ENCODE data around the gene SMIM24. TPM values are rescaled to one million over a fixed set of nuclear protein-coding genes. Genes with fewer than 3 reads are reported as not detected.
"Not testable (repeated sequence)": the region's sequence is repeated elsewhere in the genome, so short reads cannot be mapped to it uniquely, and the experiment has no call there.

The SMIM24 gene
- total RNA-seq, 1 donor from 2014 or later = not detected

DNA sequence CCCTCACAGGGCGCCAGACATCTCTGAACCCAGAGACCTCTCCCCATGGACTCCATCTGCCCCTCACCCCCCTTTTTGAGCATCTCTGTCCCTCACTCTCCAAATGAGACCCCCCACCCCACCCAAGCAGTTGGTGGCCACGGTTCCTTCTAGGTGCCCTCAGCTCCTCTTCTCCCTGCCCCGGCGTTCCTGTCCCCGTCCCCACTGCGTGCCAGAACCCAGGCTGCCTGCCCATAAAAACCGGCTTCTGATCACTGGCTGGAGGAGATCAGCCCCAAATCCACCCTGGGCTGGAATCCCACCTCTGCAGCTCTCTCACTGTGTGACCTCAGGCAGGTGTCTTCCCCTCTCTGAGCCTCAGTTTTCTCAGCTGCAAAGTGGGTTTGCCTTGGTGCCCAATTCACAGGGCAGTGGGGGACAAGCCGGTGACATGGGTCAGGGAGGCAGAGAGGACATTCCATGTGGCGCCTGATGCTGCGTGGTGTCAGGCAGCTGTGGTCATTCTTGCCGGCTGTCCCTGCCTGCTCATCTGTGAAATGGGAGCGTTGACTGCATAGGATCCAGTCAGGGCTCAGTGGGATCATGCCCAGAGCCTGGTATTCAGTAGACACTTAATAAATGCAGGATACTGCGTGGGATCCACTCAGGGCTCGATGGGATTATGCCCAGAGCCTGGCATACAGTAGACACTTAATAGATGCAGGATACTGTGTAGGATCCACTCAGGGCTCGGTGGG, 25.5 kb downstream of the SMIM24 start:
- DNase-seq = no peak

GRCh38 chr19:3453840-3454239, 26.5 kb downstream of the SMIM24 start:
- no peak for DNase-seq

GRCh38 chr19:3452942-3453214, 27.4 kb downstream of the SMIM24 start:
- not testable (repeated sequence) for DNase-seq

GRCh38 chr19:3452171-3452941, 28.0 kb downstream of the SMIM24 start:
- no peak for DNase-seq

DNA sequence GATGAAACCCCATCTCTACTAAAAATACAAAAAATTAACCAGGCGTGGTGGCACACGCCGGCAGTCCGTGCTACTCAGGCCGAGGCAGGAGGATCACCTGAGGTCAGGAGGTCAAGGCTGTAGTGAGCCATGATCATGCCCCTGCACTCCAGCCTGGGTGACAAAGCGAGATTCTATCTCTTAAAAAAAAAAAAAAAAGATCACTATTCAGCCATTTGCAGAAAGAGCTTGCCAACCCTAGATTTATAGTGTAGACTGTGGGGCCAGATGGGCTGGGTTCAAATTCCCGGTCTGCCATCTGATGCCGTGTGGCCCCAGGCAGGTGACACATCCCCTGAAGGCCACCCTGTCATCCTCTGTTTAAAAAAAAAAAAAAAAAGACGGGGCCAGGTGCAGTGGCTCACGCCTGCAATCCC, 28.9 kb downstream of the SMIM24 start:
- no peak for DNase-seq

GRCh38 chr19:3450796-3451411, 29.4 kb downstream of the SMIM24 start:
- peak; percentile 99 for DNase-seq

DNA sequence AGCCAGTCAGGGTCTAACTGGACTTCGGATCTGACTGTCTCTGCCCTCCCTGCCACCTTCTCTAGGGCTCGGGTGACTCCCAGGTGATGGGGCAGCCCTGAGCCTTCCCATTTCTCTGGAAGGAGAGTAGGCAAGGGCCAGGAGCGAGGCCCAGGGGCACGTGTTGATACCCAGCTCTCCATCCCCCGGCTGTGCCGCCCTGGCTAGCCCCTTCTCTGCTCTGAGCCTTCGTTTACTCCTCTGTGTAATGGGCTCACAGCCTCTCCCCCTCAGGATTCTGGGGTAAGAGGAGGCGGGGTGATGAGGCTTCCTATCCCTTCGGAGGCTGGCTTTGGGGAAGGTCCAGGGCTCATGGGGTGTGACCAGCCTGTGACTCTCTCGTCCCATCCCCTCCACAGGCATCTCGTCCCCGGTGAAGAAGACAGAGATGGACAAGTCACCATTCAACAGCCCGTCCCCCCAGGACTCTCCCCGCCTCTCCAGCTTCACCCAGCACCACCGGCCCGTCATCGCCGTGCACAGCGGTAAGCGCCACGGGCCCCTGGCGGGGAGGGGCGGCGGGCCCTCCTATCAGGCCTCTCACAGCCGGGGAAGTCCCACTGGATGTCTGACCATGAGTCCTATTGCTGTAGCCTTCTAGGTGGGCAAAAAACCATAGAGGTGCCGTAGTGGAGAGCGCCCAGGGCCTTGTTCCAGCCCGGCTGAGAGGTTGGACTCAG, 31.6 kb downstream of the SMIM24 start:
- no peak for DNase-seq

DNA sequence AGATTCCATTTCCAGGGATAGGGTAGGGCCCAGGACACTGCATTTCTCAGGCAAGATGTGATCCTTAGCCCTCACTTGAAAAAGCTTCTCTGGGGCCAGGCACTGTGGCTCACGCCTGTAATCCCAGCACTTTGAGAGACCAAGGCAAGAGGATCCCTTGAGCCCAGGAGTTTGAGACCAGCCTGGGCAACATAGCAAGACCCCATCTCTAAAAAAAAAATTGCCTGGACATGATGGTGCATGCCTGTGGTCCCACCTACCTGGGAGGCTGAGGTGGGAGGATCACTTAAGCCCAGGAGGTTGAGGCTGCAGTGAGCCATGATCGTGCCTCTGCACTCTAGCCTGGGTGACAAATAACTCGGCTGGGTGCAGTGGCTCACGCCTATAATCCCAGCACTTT, 33.7 kb downstream of the SMIM24 start:
- not testable (repeated sequence) for DNase-seq

DNA sequence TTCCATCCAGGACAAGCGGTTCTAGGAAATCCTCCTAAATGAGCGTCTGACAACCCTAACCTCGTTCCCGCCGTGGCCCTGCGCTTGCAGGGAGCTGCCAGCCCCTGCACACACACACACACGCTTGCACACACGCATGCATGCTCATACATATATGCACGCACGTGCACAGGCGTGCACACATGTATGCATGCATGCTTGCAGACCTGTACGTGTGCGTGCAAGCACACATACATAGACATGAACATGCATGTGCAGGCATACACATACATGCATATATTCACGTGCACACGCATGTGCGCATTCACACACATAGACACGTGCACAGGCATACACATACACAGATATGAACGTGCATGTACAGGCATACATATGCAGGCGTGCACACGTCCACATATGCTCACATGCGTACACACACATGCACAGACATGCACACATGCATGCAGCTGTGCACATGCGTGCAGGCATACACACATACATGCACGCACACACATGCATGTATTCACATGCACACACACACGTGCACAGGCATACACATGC, 35.6 kb downstream of the SMIM24 start:
- DNase-seq = no peak

DNA sequence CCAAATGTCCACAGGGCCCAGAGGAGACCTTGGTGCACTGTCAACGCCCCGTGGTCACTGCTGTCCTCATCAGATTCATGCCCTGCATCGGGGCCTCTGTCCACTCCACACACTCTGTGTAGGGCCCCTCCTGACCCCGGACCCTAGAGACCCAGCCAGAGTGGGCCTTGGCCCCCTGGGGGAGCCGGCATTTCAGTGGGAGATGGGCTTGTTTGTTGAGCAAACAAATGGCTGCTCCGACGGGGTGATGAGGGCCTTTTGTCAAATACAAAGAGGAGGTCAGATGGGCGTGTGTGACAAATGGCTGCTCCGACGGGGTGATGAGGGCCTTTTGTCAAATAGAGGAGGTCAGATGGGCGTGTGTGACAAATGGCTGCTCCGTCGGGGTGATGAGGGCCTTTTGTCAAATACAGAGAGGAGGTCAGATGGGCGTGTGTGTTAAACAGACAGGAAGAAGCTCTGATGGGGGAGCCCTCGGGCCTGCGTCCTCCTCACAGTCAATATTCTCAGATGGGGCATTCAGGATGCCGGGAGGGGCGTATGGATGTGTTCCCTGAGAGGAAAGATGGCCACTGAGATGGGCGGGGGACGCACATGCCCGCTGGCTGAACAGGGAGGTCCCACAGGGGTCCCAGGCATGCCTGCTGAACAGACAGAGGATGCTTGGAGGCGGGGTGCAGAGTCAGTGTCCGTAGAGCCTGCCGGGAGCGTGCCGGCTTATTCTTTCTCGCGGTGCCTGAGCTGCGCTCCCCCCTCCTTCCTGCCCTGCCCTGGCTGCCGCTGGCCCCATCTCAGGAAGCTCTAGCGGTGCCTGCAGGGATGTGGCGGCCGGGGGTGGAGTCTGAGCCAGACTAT, 36.3 kb downstream of the SMIM24 start:
- peak; percentile 82 for DNase-seq

GRCh38 chr19:3442487-3443071, 37.7 kb downstream of the SMIM24 start:
- no peak for DNase-seq

- DNase-seq = no peak
These were observed 38.4 kb downstream of the SMIM24 start for GRCh38 chr19:3441986-3442329.

DNA sequence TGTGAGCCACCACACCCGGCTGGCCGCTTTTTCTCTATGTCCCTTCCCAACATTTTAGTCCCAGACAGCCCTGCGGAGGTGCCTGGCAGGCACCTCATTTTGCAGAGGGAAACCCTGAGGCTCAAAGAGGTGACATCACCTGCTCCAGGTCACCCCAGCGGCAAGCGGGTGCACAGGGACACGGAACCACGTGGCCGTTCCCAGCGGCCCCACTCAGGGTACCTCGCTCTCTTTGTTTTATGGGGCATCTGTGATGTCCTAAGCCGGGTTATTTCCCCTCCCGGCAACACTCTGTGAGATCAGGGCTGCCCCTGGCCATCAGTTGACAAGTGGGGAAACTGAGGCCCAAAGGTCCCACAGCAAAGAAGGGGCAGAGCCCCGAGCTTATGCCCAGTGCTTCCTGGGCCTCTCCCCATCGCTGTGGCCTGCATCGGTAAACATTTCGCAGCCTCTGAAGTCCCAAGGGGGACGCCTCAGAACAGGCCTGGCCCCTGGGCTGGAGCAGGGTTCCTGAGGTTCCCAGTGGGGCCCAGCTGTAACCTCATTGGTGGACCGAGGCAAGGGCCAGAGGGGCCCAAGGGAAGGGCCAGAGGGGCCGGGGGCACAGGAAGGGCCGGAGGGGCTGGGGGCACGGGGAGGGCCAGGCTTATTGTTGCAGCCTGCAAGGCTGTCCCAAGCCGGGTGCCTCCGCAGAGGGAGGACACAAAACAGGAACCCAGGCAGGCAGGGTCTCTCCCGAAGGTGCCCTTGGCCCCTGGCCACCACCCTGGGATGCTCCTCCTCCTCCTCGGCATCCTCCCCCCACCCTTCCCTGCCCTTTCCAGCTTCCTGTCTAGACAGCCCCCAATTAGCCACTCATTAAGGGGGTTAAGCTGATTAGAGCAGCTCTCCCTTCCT, 39.0 kb downstream of the SMIM24 start:
- no peak for DNase-seq

DNA sequence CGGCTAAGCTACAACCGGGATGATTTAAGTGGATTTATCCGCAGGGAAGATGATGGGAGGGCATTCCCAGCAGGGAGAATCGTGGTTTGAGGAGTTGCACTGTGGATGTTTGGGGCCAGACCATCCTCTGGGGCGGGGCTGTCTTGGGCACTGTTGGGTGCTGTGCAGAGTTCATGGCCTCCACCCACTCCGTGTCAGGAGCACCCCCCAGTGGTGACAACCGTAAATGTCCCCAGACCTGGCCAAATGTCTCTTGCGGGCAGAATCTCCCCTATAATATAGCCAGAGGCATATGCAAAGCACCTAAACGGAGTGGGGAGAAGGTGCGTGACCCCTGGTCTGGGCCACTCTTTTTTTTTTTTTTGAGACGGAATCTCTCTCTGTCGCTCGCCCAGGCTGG, 40.2 kb downstream of the SMIM24 start:
- DNase-seq = peak; percentile 59

- DNase-seq = peak; percentile 98
These were observed 45.4 kb downstream of the SMIM24 start for GRCh38 chr19:3434630-3435553.

GRCh38 chr19:3433805-3434540, 46.4 kb downstream of the SMIM24 start:
- DNase-seq = no peak

DNA sequence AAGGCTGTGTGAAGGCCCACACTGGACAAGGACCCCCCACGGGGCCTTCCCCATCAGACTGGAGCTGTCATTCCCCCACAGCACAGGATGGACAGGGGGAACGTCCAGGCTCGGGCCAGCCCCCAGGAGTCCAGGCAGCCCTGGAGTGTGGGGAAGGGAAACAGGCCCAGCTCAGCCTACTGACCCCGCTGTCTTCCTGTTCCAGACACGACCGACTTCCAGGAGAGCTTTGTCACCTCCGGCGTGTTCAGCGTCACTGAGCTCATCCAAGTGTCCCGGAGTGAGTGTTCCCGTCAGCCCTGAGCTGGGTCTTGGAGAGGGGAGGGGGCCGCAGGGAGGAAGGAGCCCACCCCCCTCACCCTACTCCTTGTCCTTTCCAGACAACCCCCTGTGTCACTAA, 47.0 kb downstream of the SMIM24 start:
- DNase-seq = peak; percentile 61

GRCh38 chr19:3431760-3432397, 48.4 kb downstream of the SMIM24 start:
- DNase-seq = no peak
